ENCODE measurements around the gene BAZ1A.

GRCh38 chr14:34781242-34781641 is 93.9 kb downstream of the BAZ1A start:
- no peak for TF ChIP-seq SREBF2 (IDR thresholded peaks at IDR 0.05)
- no peak for TF ChIP-seq CTCF (IDR thresholded peaks at IDR 0.05)
- no peak for TF ChIP-seq CHD2 (IDR thresholded peaks at IDR 0.05; ENCODE audit: low read length, partially characterized antibody)
- no peak for TF ChIP-seq POLR2A (IDR thresholded peaks at IDR 0.05; ENCODE audit: low read length)
- TF ChIP-seq REST (IDR thresholded peaks at IDR 0.05): no peak
- TF ChIP-seq KDM1A (IDR thresholded peaks at IDR 0.05; ENCODE audit: low read depth): no peak
